GM13977 (cell line): Measurements from ENCODE around the gene DTWD2.
"Not testable (repeated sequence)": the region's sequence is repeated elsewhere in the genome, so short reads cannot be mapped to it uniquely, and the experiment has no call there.

ENCODE experiments used
- DNase-seq: peaks from one replicate; pipeline ENCODE4 v3.0.0; 2012; ENCODE audit warnings: low spot score
- in situ Hi-C: fragments of 300-500 bp; cut with MboI; formaldehyde crosslinking; loops from one replicate; pipeline ENCODE4 v1.12.0; 2022; ENCODE audit warnings: low sequenced_read_pairs, low pct_unique_long_range_greater_than_20kb, mixed read lengths, inconsistent platforms; ENCODE audit not compliant: unreplicated experiment
- TF ChIP-seq, protein P1 (sequence below): IDR thresholded peaks from 2 replicates; pipeline ENCODE4 v1.5.1; 2012; ENCODE audit warnings: mild to moderate bottlenecking, control low read depth; ENCODE audit not compliant: insufficient read depth; ENCODE audit errors: extremely low read depth, missing control alignments

The DTWD2 gene

DNA sequence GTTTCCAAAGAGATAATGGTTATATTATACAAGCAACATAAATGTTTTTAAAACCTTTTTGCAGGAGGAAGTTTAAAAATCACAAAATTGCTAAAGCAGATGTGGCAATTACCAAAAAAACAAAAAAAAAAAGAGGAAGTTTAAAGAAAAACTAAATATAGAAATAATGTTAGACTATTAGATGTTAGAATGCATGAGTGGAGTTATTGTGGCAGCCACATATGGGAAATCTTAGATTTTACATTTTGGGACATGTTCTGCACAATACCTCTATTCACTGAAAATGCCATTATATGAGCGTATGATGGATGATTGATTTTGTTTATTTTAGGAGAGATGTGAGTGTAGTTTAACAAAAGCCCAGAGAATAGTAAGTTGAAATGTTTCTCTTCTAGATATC lies 31.2 kb upstream of the DTWD2 start:
- DNase-seq, result no peak
- in situ Hi-C loops, result no loop called here
- TF ChIP-seq, protein P1, sequence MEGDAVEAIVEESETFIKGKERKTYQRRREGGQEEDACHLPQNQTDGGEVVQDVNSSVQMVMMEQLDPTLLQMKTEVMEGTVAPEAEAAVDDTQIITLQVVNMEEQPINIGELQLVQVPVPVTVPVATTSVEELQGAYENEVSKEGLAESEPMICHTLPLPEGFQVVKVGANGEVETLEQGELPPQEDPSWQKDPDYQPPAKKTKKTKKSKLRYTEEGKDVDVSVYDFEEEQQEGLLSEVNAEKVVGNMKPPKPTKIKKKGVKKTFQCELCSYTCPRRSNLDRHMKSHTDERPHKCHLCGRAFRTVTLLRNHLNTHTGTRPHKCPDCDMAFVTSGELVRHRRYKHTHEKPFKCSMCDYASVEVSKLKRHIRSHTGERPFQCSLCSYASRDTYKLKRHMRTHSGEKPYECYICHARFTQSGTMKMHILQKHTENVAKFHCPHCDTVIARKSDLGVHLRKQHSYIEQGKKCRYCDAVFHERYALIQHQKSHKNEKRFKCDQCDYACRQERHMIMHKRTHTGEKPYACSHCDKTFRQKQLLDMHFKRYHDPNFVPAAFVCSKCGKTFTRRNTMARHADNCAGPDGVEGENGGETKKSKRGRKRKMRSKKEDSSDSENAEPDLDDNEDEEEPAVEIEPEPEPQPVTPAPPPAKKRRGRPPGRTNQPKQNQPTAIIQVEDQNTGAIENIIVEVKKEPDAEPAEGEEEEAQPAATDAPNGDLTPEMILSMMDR, result no peak

DNA sequence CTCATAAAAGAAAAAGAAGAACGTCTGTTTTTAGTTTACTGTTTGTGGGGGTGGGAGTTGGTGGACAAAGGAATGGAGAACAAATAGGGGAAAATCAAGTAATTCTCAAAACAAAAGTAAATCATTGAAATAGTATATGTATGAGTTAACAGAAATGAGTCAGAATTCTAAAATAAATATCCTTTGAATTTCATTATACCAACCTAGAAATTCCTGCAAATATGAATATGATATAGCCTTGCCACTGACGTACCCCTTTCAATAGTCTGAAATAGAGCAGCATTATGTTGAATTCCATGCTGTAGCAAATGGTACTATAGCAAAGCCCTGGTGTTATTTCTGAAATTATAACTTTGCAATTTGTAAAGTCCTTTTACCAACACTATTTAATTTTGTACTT lies 29.6 kb upstream of the DTWD2 start:
- TF ChIP-seq, protein P1, result no peak
- in situ Hi-C loops, result no loop called here
- no peak for DNase-seq

DNA sequence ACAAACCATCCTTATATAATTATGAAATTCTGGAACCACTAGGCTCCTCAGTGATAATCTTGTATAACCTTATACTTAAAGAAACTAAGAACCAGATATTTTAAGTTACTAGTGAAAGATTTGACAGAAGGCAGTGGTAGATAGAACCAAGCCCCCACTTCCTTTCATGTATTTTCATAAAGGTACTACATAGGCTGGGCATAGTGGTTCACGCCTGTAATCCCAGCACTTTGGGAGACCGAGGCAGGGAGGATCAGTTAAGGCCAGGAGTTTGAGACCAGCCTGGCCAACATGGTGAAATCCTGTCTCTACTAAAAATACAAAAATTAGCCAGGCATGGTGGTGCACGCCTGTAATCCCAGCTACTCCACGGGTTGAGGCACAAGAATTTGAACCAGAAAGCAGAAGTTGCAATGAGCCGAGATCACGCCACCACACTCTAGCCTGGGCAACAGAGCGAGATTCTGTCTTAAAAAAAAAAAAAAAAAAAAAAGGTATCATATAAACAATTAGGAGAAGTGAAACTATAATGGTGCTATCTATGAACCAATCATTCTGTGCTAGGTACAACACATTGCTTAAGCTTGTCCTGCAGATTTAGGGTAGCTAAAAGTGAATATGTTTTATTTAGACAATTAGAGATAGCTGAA lies 27.9 kb upstream of the DTWD2 start:
- in situ Hi-C loops, result no loop called here
- TF ChIP-seq, protein P1, result no peak
- no peak for DNase-seq

DNA sequence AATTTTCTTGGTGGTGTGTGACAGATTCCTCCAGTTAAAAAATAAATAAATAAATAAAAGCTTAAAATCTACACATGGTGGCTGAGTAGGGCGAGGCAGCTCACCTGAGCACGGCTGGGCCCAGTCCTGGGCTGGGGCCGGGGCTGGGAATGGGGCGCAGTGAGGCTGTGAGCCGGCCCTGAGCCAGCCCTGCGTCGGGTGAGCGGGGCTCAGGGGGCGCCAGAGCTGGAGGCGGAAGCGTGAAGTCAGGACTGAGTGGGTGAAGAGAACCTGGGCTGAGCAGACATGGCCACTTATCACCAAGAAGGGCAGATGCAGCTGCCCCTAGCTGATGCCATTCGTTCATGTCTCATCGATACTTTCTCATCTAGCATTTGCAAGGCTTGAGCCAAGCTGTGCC lies 22.8 kb upstream of the DTWD2 start:
- in situ Hi-C loops, result no loop called here
- TF ChIP-seq, protein P1, result no peak

DNA sequence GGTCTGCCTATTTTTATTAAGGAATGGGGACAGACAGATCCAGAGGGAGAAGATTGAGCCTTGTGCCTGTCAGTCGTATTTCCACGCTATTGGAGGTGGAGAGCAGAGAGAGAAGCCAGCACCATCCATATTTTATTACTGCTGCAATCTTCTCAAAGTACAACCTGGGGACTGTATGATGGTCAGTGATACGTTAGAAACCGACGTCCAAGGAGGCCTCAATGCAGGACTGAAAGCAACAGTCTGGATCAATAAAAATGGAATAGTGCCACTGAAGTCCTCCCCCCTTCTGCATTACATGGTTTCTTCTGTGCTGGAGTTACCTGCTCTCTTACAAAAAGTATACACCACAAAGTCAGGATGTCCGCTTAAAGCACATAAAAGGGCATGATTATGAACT lies 21.9 kb upstream of the DTWD2 start:
- no peak for DNase-seq
- TF ChIP-seq, protein P1, result no peak
- in situ Hi-C loops, result no loop called here

More for the DNA sequence above, 22.8 kb upstream of the DTWD2 start:
- DNase-seq, result no peak

DNA sequence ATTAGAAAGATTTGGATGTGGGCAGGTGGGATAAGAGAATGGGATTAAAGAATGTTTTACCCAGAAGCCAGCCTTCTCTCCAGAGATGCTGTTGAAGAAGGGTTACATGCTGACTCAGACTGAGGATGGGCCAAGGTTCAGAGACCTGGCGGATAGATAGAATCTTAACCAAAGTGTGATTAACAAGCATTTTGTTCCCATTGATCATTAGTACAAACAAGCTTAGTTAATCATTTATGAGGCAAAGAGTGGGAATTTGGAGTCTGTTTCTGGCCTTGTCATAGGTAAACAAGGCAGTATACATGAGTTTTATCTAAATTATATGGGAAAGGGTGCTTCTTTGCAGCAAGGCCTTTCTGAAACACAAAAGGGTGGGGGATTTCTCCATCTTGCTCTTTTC lies 20.8 kb upstream of the DTWD2 start:
- TF ChIP-seq, protein P1, result no peak
- DNase-seq, result no peak
- in situ Hi-C loops, result no loop called here

DNA sequence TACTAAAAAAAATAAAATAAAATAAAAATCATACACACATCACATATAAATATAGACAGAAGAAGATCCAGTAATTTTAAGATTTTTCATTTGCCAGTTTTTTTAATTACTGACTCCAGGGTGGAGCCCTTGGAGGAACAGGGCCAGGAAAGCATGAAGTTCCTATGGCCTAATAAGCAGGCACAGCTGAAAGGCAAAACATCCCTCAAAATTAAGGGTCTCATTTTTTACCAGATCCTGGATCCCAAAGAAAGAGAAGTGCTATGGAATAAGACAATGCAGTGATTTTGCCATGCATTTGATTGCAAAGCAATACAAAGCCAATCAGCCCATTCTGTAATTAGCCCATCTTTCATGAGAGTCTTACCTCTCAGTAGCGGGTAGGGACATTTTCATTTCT lies 11.3 kb upstream of the DTWD2 start:
- DNase-seq, result no peak
- TF ChIP-seq, protein P1, result no peak
- in situ Hi-C loops, result no loop called here

DNA sequence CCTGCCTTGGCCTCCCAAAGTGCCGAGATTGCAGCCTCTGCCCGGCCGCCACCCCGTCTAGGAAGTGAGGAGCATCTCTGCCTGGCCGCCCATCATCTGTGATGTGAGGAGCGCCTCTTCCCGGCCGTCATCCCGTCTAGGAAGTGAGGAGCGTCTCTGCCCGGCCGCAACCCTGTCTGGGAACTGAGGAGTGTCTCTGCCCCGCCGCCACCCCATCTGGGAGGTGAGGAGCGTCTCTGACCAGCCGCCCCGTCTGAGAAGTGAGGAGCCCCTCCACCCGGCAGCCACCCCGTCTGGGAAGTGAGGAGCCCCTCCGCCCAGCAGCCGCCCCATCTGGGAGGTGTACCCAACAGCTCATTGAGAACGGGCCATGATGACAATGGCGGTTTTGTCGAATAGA lies 10.5 kb upstream of the DTWD2 start:
- in situ Hi-C loops, DNase-seq: not testable (repeated sequence)
